H9 (cell line): ENCODE measurements around the gene MVB12A. TPM values are rescaled to one million over a fixed set of nuclear protein-coding genes. Genes with fewer than 3 reads are reported as not detected.

Experiments used
- DNase-seq: peaks from one replicate; pipeline ENCODE4 v3.0.0-alpha.2; 2017
- H2AFZ ChIP-seq: one replicate; pipeline ENCODE4 v1.6.1; 2013; ENCODE audit warnings: mild to moderate bottlenecking, low read length, control low read depth, moderate library complexity
- H2AK5ac ChIP-seq: 2 replicates; pipeline ENCODE4 v1.6.1; 2013; ENCODE audit warnings: low read length, control low read depth, mixed read lengths; ENCODE audit not compliant: insufficient read length
- H2BK120ac ChIP-seq: one replicate; pipeline ENCODE4 v1.6.1; 2013; ENCODE audit warnings: low read depth, mild to moderate bottlenecking, low read length, control low read depth, inconsistent platforms; ENCODE audit not compliant: poor library complexity, severe bottlenecking
- H2BK12ac ChIP-seq: 2 replicates; pipeline ENCODE4 v1.6.1; 2013; ENCODE audit warnings: low read length, control low read depth, mixed read lengths, low read depth; ENCODE audit not compliant: insufficient read length
- H2BK15ac ChIP-seq: 2 replicates; pipeline ENCODE4 v1.6.1; 2013; ENCODE audit warnings: low read depth, low read length, control low read depth
- H2BK20ac ChIP-seq: one replicate; pipeline ENCODE4 v1.6.1; 2013; ENCODE audit warnings: low read depth, mild to moderate bottlenecking, low read length, control low read depth, inconsistent platforms; ENCODE audit not compliant: poor library complexity, severe bottlenecking
- H2BK5ac ChIP-seq: 2 replicates; pipeline ENCODE4 v1.6.1; 2013; ENCODE audit warnings: low read length, control low read depth, mixed read lengths; ENCODE audit not compliant: insufficient read length
- H3K14ac ChIP-seq: 2 replicates; pipeline ENCODE4 v1.6.1; 2013; ENCODE audit warnings: low read length, control low read depth; ENCODE audit not compliant: insufficient read depth
- H3K18ac ChIP-seq: 2 replicates; pipeline ENCODE4 v1.6.1; 2013; ENCODE audit warnings: low read depth, mild to moderate bottlenecking, mixed read lengths, low read length, control low read depth; ENCODE audit not compliant: insufficient read length
- H3K23ac ChIP-seq: 2 replicates; pipeline ENCODE4 v1.6.1; 2013; ENCODE audit warnings: low read length, control low read depth, mixed read lengths, low read depth; ENCODE audit not compliant: insufficient read length
- H3K23me2 ChIP-seq: 2 replicates; pipeline ENCODE4 v1.6.1; 2013; ENCODE audit warnings: low read depth, mild to moderate bottlenecking, mixed read lengths, low read length, control low read depth; ENCODE audit not compliant: insufficient read length, poor library complexity, severe bottlenecking
- H3K27ac ChIP-seq: 2 replicates; pipeline ENCODE4 v1.5.1; 2013; ENCODE audit warnings: low read length, control low read depth, mixed read lengths, low read depth; ENCODE audit not compliant: insufficient read length
- H3K27me3 ChIP-seq: 2 replicates; pipeline ENCODE4 v1.6.1; 2013; ENCODE audit warnings: low read length, control low read depth, inconsistent platforms; ENCODE audit not compliant: insufficient read depth
- H3K4ac ChIP-seq: 2 replicates; pipeline ENCODE4 v1.6.1; 2013; ENCODE audit warnings: low read depth, mild to moderate bottlenecking, control low read depth, inconsistent platforms, low read length, moderate library complexity
- H3K4me1 ChIP-seq: 2 replicates; pipeline ENCODE4 v1.6.1; 2013; ENCODE audit warnings: low read length, control low read depth, inconsistent platforms; ENCODE audit not compliant: insufficient read depth
- H3K4me2 ChIP-seq: 2 replicates; pipeline ENCODE4 v1.6.1; 2013; ENCODE audit warnings: low read length, control low read depth, mixed read lengths; ENCODE audit not compliant: insufficient read length, insufficient read depth
- H3K56ac ChIP-seq: 2 replicates; pipeline ENCODE4 v1.6.1; 2013; ENCODE audit warnings: low read depth, mild to moderate bottlenecking, mixed read lengths, low read length, control low read depth; ENCODE audit not compliant: insufficient read length
- H3K79me1 ChIP-seq: 2 replicates; pipeline ENCODE4 v1.6.1; 2013; ENCODE audit warnings: low read depth, mild to moderate bottlenecking, moderate library complexity, low read length, control low read depth, inconsistent platforms; ENCODE audit not compliant: insufficient read depth, poor library complexity, severe bottlenecking
- H3K79me2 ChIP-seq: 2 replicates; pipeline ENCODE4 v1.6.1; 2013; ENCODE audit warnings: low read length, control low read depth, inconsistent platforms; ENCODE audit not compliant: insufficient read depth
- H3K9ac ChIP-seq: 2 replicates; pipeline ENCODE4 v1.6.1; 2013; ENCODE audit warnings: low read length, control low read depth, mixed read lengths; ENCODE audit not compliant: insufficient read length; ENCODE audit errors: extremely low read depth
- H3K9me3 ChIP-seq: one replicate; pipeline ENCODE4 v1.6.1; 2013; ENCODE audit warnings: low read depth, low read length, inconsistent platforms; ENCODE audit not compliant: control insufficient read depth
- H3T11ph ChIP-seq: one replicate; pipeline ENCODE4 v1.6.1; 2013; ENCODE audit warnings: mild to moderate bottlenecking, low read length, control low read depth, inconsistent platforms
- H4K20me1 ChIP-seq: one replicate; pipeline ENCODE4 v1.6.1; 2013; ENCODE audit not compliant: control insufficient read depth, insufficient read length, insufficient read depth
- H4K5ac ChIP-seq: 2 replicates; pipeline ENCODE4 v1.6.1; 2013; ENCODE audit warnings: low read depth, mild to moderate bottlenecking, mixed read lengths, low read length, control low read depth; ENCODE audit not compliant: insufficient read length
- H4K8ac ChIP-seq: replicated peaks from 2 replicates; pipeline ENCODE4 v1.6.1; 2013; ENCODE audit warnings: low read length, control low read depth, mixed read lengths, low read depth; ENCODE audit not compliant: insufficient read length
- H4K91ac ChIP-seq: 2 replicates; pipeline ENCODE4 v1.6.1; 2013; ENCODE audit warnings: low read depth, mild to moderate bottlenecking, moderate library complexity, mixed read lengths, low read length, control low read depth; ENCODE audit not compliant: insufficient read length
- H3K27ac Mint-ChIP-seq, 3 experiments: 2 replicates in 2 of 3; 3 replicates in 1 of 3; pipeline ENCODE4 v1.8.0; 2020 to 2021; ENCODE audit warnings: mixed read lengths in 3 of 3, mild to moderate bottlenecking in 1 of 3, moderate library complexity in 1 of 3
- H3K27me3 Mint-ChIP-seq: 2 replicates; pipeline ENCODE4 v1.8.0; 2021; ENCODE audit warnings: low read depth, mild to moderate bottlenecking, moderate library complexity, mixed read lengths
- H3K36me3 Mint-ChIP-seq, 3 experiments: 2 replicates in 2 of 3; 3 replicates in 1 of 3; pipeline ENCODE4 v1.8.0; 2020 to 2021; ENCODE audit warnings: low read depth in 3 of 3, mixed read lengths in 3 of 3; ENCODE audit not compliant: insufficient read depth in 1 of 3
- H3K4me1 Mint-ChIP-seq, 2 experiments: 2 replicates each; pipeline ENCODE4 v1.8.0; 2020; ENCODE audit warnings: mixed read lengths in 2 of 2
- H3K4me3 Mint-ChIP-seq, 2 experiments: 2 replicates in 1 of 2; 3 replicates in 1 of 2; pipeline ENCODE4 v1.8.0; 2020 to 2021; ENCODE audit warnings: mild to moderate bottlenecking in 2 of 2, mixed read lengths in 2 of 2, moderate library complexity in 1 of 2
- H3K9me3 Mint-ChIP-seq, 2 experiments: 2 replicates in 1 of 2; 3 replicates in 1 of 2; pipeline ENCODE4 v1.8.0; 2020; ENCODE audit warnings: mild to moderate bottlenecking in 2 of 2, mixed read lengths in 2 of 2, moderate library complexity in 1 of 2
- CTCF ChIP-seq: fragments of 200-600 bp; sonication (generic); conservative IDR thresholded peaks from 3 replicates; pipeline ENCODE4 v1.8.0; 2021; ENCODE audit warnings: antibody characterized with exemption, mild to moderate bottlenecking
- WGBS: extraction: QIAGEN DNeasy Blood & Tissue Kit; methylation state at CpG from one replicate; pipeline ENCODE4 v1.1.7; 2013; ENCODE audit warnings: missing lambda C conversion rate, low lambda C conversion rate, mixed read lengths; ENCODE audit not compliant: insufficient read length; ENCODE audit errors: extremely low coverage; 5-methylcytosine and 5-hydroxymethylcytosine counted together
- total RNA-seq: library from RNA; stranded (reverse); gene quantifications from 2 replicates; pipeline ENCODE4 v1.2.1, GENCODE V29; 2021

Gene MVB12A
- total RNA-seq, 1 experiment from 2014 or later, result 50.4 TPM

GRCh38 chr19:17424743-17425365 lies 5.0 kb downstream of the MVB12A start:
- Histone ChIP-seq H4K91ac (no peak overlapping the region), H2AK5ac (no peak overlapping the region), H3K56ac (no peak overlapping the region), H4K20me1 (no peaks in the 10 kb centered on the region), H3K79me1 (no peaks in the 10 kb centered on the region), H3K9me3 (no peaks in the 10 kb centered on the region), H4K5ac (no peak overlapping the region), H2AFZ (no peak overlapping the region), H3K27me3 (no peaks in the 10 kb centered on the region), H3K23me2 (peaks cover 11% of the 10 kb centered on the region), H2BK12ac (no peak overlapping the region), H2BK5ac (no peak overlapping the region), H2BK120ac (no peak overlapping the region), H3K9ac (no peak overlapping the region), H3K27ac (no peak overlapping the region), H4K8ac (no peak overlapping the region), H3K18ac (peak overlapping the region; percentile 11), H3K79me2 (no peaks in the 10 kb centered on the region), H3T11ph (no peak overlapping the region), H3K23ac (no peak overlapping the region), H3K4ac (no peak overlapping the region), H3K4me1 (no peaks in the 10 kb centered on the region; the same call in 1 of the 2 replicates), H2BK20ac (no peak overlapping the region), H2BK15ac (no peak overlapping the region; the same call in 1 of the 2 replicates), H3K14ac (no peak overlapping the region; the same call in 1 of the 2 replicates), H3K4me2 (peak overlapping the region; percentile 26)
- peak; percentile 68 for TF ChIP-seq CTCF
- DNase-seq, result peak; percentile 90
- H3K4me1 Mint-ChIP-seq, result peaks cover 14 to 21% of the 10 kb centered on the region in 2 experiments
- H3K4me3 Mint-ChIP-seq, result peak overlapping the region; percentile 67 to 82
- H3K9me3 Mint-ChIP-seq, result no peaks in the 10 kb centered on the region
- H3K27me3 Mint-ChIP-seq, result no peaks in the 10 kb centered on the region; the same call in 1 of the 2 replicates
- peak overlapping the region in 2 of 3 experiments; percentile 70 to 90; a peak in 2 of 7 replicates for H3K27ac Mint-ChIP-seq
- WGBS, result no CpG with 5 or more reads among the region's 27 CpGs
- H3K36me3 Mint-ChIP-seq, result peaks cover 0 to 8% (median 4%) of the 10 kb centered on the region in 3 experiments; a peak in 2 of 7 replicates
